Prostate gland (tissue), 2 donors: ENCODE data around the gene SLC43A3.

Source experiments
- POLR2A ChIP-seq: fragments of 450-650 bp; IDR thresholded peaks from one replicate; pipeline ENCODE4 v1.6.1; 2016; ENCODE audit warnings: antibody characterized with exemption, mild to moderate bottlenecking
- POLR2AphosphoS5 ChIP-seq: sonication (generic); formaldehyde crosslinking; IDR thresholded peaks from one replicate; pipeline ENCODE4 v1.6.1; 2017; ENCODE audit warnings: antibody characterized with exemption
- TF ChIP-seq, protein P1 (sequence below), 4 experiments: fragments of 200-600 bp in 2 of 4; fragments of 450-650 bp in 2 of 4; sonication (generic) in 2 of 4; IDR thresholded peaks; 1 replicate in 3 of 4; 2 replicates in 1 of 4; pipeline ENCODE4 v1.5.1; 2016 to 2019; ENCODE audit warnings: antibody characterized with exemption in 4 of 4, mild to moderate bottlenecking in 2 of 4, moderate library complexity in 2 of 4

DNA sequence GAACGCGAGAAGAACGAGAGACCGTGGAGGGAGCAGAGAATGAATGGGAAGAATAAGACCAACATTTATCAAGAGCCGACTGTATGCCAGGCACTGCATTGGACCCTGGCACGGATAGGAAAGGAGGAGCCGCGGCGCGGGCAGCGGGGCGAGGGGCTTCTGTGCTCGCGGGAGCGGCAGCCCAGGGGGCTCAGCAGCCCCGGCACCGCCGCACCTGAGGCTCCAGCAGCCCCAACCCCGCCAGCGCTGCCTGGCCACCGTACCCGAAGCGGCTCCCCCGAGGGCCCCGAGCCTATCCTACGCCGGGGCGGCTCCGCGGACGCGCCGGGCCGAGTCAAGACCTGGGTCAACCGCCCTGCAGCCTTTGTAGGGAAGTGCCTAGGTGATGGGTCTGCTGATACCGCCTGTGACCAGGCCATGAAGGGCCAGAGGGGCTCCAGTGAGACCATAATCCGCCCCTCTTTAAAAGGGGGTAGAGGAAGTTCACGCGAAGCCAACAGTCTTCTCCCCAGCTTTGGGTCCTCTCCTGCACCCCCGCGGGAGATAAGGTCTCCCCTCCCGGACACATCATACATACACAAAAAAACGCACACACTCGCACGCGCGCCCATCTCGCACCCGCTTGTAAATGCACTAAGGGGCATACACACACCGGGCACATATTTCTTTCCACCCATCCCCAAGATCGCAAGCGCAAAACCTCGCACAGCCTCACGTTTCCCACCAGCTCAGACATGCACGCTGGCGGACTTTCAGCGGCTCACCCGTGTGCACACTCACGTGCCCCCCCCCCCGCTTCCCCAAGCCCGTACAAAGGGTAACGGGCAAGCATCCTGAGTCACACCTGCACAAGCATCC, 32.5 kb upstream of the SLC43A3 start:
- TF ChIP-seq, protein P1, sequence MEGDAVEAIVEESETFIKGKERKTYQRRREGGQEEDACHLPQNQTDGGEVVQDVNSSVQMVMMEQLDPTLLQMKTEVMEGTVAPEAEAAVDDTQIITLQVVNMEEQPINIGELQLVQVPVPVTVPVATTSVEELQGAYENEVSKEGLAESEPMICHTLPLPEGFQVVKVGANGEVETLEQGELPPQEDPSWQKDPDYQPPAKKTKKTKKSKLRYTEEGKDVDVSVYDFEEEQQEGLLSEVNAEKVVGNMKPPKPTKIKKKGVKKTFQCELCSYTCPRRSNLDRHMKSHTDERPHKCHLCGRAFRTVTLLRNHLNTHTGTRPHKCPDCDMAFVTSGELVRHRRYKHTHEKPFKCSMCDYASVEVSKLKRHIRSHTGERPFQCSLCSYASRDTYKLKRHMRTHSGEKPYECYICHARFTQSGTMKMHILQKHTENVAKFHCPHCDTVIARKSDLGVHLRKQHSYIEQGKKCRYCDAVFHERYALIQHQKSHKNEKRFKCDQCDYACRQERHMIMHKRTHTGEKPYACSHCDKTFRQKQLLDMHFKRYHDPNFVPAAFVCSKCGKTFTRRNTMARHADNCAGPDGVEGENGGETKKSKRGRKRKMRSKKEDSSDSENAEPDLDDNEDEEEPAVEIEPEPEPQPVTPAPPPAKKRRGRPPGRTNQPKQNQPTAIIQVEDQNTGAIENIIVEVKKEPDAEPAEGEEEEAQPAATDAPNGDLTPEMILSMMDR (IDR thresholded peaks at IDR 0.05) = no peak
- TF ChIP-seq POLR2AphosphoS5 = no peak
- no peak for TF ChIP-seq POLR2A
